HepG2 (cell line): ENCODE measurements around the gene SHISA5. TPM values are rescaled to one million over a fixed set of nuclear protein-coding genes. Genes with fewer than 3 reads are reported as not detected.
A peak's percentile ranks its signal among the peaks of the same experiment; 100 is the strongest.

ENCODE experiments used
- ARHGAP35 ChIP-seq: sonication (generic); formaldehyde crosslinking; IDR thresholded peaks from 2 replicates; pipeline ENCODE4 v1.9.0; 2022; ENCODE audit warnings: mild to moderate bottlenecking, inconsistent platforms, moderate library complexity, missing genetic modification reagents, borderline replicate concordance
- ATF6 ChIP-seq: sonication (generic); formaldehyde crosslinking; conservative IDR thresholded peaks from 2 replicates; pipeline ENCODE4 v1.4.0; 2020; ENCODE audit warnings: missing genetic modification reagents
- ATM ChIP-seq: fragments of 450-650 bp; IDR thresholded peaks from 2 replicates; pipeline ENCODE4 v1.7.1; 2017; ENCODE audit warnings: mild to moderate bottlenecking, borderline replicate concordance
- BATF2 ChIP-seq: sonication (generic); formaldehyde crosslinking; IDR thresholded peaks from 2 replicates; pipeline ENCODE4 v1.8.0; 2022; ENCODE audit warnings: mild to moderate bottlenecking, missing genetic modification reagents, moderate library complexity
- CREM ChIP-seq, 2 experiments: sonication (generic) in 1 of 2; formaldehyde crosslinking in 1 of 2; IDR thresholded peaks; 2 replicates each; pipeline versions ENCODE4 v1.4.0 to v1.6.1; 2016 to 2020; ENCODE audit warnings: antibody characterized with exemption in 1 of 2, mild to moderate bottlenecking in 1 of 2, missing genetic modification reagents in 1 of 2
- DZIP1 ChIP-seq: sonication (generic); formaldehyde crosslinking; IDR thresholded peaks from 2 replicates; pipeline ENCODE4 v1.5.0; 2020; ENCODE audit warnings: mild to moderate bottlenecking, missing genetic modification reagents
- ELK4 ChIP-seq: sonication (generic); formaldehyde crosslinking; IDR thresholded peaks from 2 replicates; pipeline ENCODE4 v1.9.0; 2021; ENCODE audit warnings: missing genetic modification reagents, borderline replicate concordance
- ETV6 ChIP-seq: sonication (generic); formaldehyde crosslinking; conservative IDR thresholded peaks from 2 replicates; pipeline ENCODE4 v1.4.0; 2020; ENCODE audit warnings: missing genetic modification reagents
- FOXA3 ChIP-seq: IDR thresholded peaks from 2 replicates; pipeline ENCODE4 v1.6.1; 2016; ENCODE audit warnings: missing genetic modification reagents, missing compliant biosample characterization
- FOXK2 ChIP-seq: fragments of 450-650 bp; IDR thresholded peaks from 2 replicates; pipeline ENCODE4 v1.6.1; 2016
- GLI4 ChIP-seq: sonication (generic); formaldehyde crosslinking; IDR thresholded peaks from 2 replicates; pipeline ENCODE4 v1.5.1; 2020; ENCODE audit warnings: missing genetic modification reagents, mild to moderate bottlenecking, moderate library complexity, borderline replicate concordance
- GTF2F1 ChIP-seq: fragments of 150-350 bp; IDR thresholded peaks from 2 replicates; pipeline ENCODE4 v1.6.1; 2014; ENCODE audit warnings: low read length
- HHEX ChIP-seq: IDR thresholded peaks from 2 replicates; pipeline ENCODE4 v1.6.1; 2016; ENCODE audit warnings: control low read depth
- HMG20B ChIP-seq: conservative IDR thresholded peaks from 2 replicates; pipeline ENCODE4 v1.6.1; 2016; ENCODE audit warnings: missing genetic modification reagents, missing compliant biosample characterization
- MLX ChIP-seq: IDR thresholded peaks from 2 replicates; pipeline ENCODE4 v1.6.1; 2016
- NR0B2 ChIP-seq: sonication (generic); formaldehyde crosslinking; IDR thresholded peaks from 2 replicates; pipeline ENCODE4 v1.4.0; 2020; ENCODE audit warnings: mild to moderate bottlenecking, missing genetic modification reagents
- TAF15 ChIP-seq: fragments of 200-400 bp; formaldehyde crosslinking; IDR thresholded peaks from one replicate; pipeline ENCODE4 v1.6.1; 2018; ENCODE audit warnings: mild to moderate bottlenecking, low read depth, low read length; ENCODE audit not compliant: poor library complexity, severe bottlenecking
- ZBTB3 ChIP-seq: sonication (generic); formaldehyde crosslinking; IDR thresholded peaks from 2 replicates; pipeline ENCODE4 v1.4.0; 2020; ENCODE audit warnings: low read depth, mild to moderate bottlenecking, moderate library complexity, missing genetic modification reagents, borderline replicate concordance
- ZFP90 ChIP-seq: sonication (generic); formaldehyde crosslinking; IDR thresholded peaks from 2 replicates; pipeline ENCODE4 v1.8.0; 2022; ENCODE audit warnings: missing genetic modification reagents, mild to moderate bottlenecking, inconsistent platforms, borderline replicate concordance
- ZMYM3 ChIP-seq: sonication (generic); formaldehyde crosslinking; IDR thresholded peaks from 2 replicates; pipeline ENCODE4 v1.5.1; 2020; ENCODE audit warnings: mild to moderate bottlenecking, missing genetic modification reagents
- ZNF510 ChIP-seq: sonication (generic); formaldehyde crosslinking; IDR thresholded peaks from 2 replicates; pipeline ENCODE4 v1.4.0; 2020; ENCODE audit warnings: low read depth, mild to moderate bottlenecking, missing genetic modification reagents
- ZNF891 ChIP-seq: sonication (generic); formaldehyde crosslinking; IDR thresholded peaks from 2 replicates; pipeline ENCODE4 v1.5.0; 2020; ENCODE audit warnings: mild to moderate bottlenecking, missing genetic modification reagents
- polyA plus RNA-seq, 8 experiments: library from polyadenylated mRNA; depleted of rRNA in 3 of 8; stranded (reverse) in 7 of 8; unstranded in 1 of 8; fragments of >200 nt; fragmentation: Illumina TruSeq in 4 of 8; extraction: Trizol in 4 of 8; gene quantifications; 2 replicates each; pipeline versions ENCODE4 v1.2.1 to v1.2.3, GENCODE V29; 2011 to 2016; ENCODE audit warnings: low read depth in 4 of 8, missing spikeins in 1 of 8, mixed read lengths in 1 of 8; ENCODE audit not compliant: insufficient read depth in 1 of 8
- total RNA-seq, 5 experiments: library from RNA; depleted of rRNA; stranded (reverse); fragments of >200 nt; fragmentation: Illumina TruSeq; extraction: Trizol; gene quantifications; 2 replicates each; pipeline ENCODE4 v1.2.3, GENCODE V29; 2016; ENCODE audit warnings: low read depth in 1 of 5

Gene SHISA5
- total and polyA plus RNA-seq, 2 of the 13 experiments (the other 11 are each of a cell fraction or from before 2014, with no cell fraction given): 75.8 to 91.4 TPM

GRCh38 chr3:48428572-48429316 is 75.2 kb downstream of the SHISA5 start (continued):
- TF ChIP-seq CREM (IDR thresholded peaks at IDR 0.05): peak; percentile 56; the same call in 1 of the 2 replicates
- TF ChIP-seq CREM (CRISPR knock-in tag; IDR thresholded peaks at IDR 0.05): no peak
- no peak for TF ChIP-seq TAF15
- TF ChIP-seq ZNF510 (CRISPR knock-in tag): no peak
- no peak for TF ChIP-seq NR0B2
- TF ChIP-seq ELK4 (CRISPR knock-in tag): no peak
- TF ChIP-seq ATM: no peak
- TF ChIP-seq BATF2: no peak
- no peak for TF ChIP-seq GLI4
- TF ChIP-seq ARHGAP35 (CRISPR knock-in tag): no peak
- TF ChIP-seq ATF6 (CRISPR knock-in tag): no peak
- TF ChIP-seq DZIP1 (CRISPR knock-in tag): no peak
- no peak for TF ChIP-seq HMG20B (CRISPR knock-in tag)
- peak; percentile 34 for TF ChIP-seq FOXA3 (CRISPR knock-in tag)
- TF ChIP-seq ETV6 (CRISPR knock-in tag): no peak
- no peak for TF ChIP-seq MLX (CRISPR knock-in tag)
- TF ChIP-seq ZNF891 (CRISPR knock-in tag): no peak
- no peak for TF ChIP-seq GTF2F1
- TF ChIP-seq ZBTB3 (CRISPR knock-in tag): no peak
- TF ChIP-seq HHEX (CRISPR knock-in tag): no peak
- peak; percentile 49; the same call in 1 of the 2 replicates for TF ChIP-seq ZMYM3
- no peak for TF ChIP-seq ZFP90 (CRISPR knock-in tag)
- no peak for TF ChIP-seq FOXK2
